ENCODE measurements around the gene IGFBP5. TPM values are rescaled to one million over a fixed set of nuclear protein-coding genes. Genes with fewer than 3 reads are reported as not detected.

IGFBP5 gene
- total and polyA plus RNA-seq, 2 donors (not counting 3 experiments of a cell fraction or from before 2014, with no cell fraction given) = 0.06 TPM; not detected in 1

DNA sequence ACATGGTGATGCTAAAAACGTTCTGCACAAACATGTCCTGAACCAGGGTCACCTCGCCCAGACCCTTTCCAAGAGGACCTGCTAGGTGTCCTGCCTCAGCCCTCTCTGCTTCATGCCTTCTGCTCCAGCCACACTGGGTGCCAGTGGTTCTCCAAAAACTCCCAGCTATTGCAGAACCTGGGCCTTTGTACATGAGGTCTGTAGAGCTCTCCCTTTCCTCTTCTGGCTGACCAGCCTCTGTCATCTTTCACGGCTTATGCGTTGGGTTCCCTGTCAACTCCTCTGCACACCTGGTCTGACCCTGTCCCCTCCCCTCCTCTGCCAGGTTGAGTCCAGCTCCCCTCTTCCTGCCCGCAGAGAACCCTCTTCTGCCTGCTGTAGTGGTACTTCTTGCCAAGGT lies 35.5 kb upstream of the IGFBP5 start:
- POLR2A ChIA-PET = no interaction called here
- FAIRE-seq = no peak
- CTCF ChIA-PET = no interaction called here

DNA sequence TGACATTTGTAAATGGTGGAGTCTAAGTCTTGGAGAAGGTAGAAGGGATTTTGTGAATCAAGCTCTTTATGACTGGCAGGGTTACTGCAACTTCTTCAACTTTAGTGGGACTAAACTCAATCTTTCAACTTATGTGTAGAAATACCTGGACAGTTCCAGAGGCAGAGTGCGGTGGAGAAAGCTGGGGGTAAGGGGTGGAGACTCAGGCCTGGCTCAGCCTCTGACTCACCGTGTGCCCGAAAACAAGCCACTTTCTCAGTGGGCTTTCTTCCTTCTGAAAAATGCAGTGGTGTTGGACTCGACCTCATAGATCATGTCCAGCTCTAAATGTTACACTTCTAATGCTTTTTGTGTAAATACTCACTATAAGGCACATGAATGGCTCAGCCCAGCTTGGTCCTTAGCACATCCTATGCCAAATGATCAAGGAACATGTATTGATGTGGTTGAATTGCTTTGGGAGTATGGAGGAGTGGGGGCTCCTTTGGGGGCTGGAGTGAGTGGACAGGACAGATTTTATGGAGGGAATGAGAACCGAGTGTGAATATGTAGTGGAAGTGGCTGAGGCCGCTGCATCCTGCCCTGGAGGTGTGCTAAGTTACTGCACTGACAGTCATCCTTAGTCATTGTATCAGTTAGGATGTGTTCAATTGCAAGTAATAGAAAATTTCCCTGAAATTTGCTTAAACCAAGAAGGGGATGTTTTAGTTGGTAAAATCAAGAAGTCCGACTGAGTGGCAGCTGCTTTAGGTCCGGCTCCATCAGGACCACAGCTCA lies 32.2 kb upstream of the IGFBP5 start:
- intact Hi-C loops (cut with micrococcal nuclease) = no loop called here
- no peaks in the 10 kb centered on the region for H3K9me1 ChIP-seq (replicated peaks; ENCODE audit: control insufficient read depth, extremely low read depth, insufficient read depth, low read length)
- H3K4me1 ChIP-seq (ENCODE audit: control insufficient read depth, extremely low read depth, insufficient read depth, low read length) = no peaks in the 10 kb centered on the region
- TF ChIP-seq, protein P1, sequence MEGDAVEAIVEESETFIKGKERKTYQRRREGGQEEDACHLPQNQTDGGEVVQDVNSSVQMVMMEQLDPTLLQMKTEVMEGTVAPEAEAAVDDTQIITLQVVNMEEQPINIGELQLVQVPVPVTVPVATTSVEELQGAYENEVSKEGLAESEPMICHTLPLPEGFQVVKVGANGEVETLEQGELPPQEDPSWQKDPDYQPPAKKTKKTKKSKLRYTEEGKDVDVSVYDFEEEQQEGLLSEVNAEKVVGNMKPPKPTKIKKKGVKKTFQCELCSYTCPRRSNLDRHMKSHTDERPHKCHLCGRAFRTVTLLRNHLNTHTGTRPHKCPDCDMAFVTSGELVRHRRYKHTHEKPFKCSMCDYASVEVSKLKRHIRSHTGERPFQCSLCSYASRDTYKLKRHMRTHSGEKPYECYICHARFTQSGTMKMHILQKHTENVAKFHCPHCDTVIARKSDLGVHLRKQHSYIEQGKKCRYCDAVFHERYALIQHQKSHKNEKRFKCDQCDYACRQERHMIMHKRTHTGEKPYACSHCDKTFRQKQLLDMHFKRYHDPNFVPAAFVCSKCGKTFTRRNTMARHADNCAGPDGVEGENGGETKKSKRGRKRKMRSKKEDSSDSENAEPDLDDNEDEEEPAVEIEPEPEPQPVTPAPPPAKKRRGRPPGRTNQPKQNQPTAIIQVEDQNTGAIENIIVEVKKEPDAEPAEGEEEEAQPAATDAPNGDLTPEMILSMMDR (IDR thresholded peaks at IDR 0.05; ENCODE audit: extremely low read depth in 1 of 2, insufficient read depth in 1 of 2, low read depth in 1 of 2, low read length in 2 of 2) = no peak
- ChIA-PET POLR2A (no interaction called here), CTCF (interaction anchor here (1.3 kb wide), 1 partner anchor 27 kb away, joined by 4 read pairs; no protein-coding TSS in a partner anchor)
- dilution Hi-C loops (cut with MboI; ENCODE audit: extremely low pct_ligation_motif_present, low sequenced_read_pairs) = no loop called here
- H3K27me3 ChIP-seq (ENCODE audit: control insufficient read depth in 2 of 2, insufficient read depth in 2 of 2, low read length in 2 of 2) = no peaks in the 10 kb centered on the region
- no peak overlapping the region for H3K4me3 ChIP-seq (replicated peaks in 1 of 3; ENCODE audit: insufficient read depth in 1 of 3, low read depth in 1 of 3, low read length in 3 of 3)
- no peaks in the 10 kb centered on the region for H4K20me1 ChIP-seq (replicated peaks; ENCODE audit: control insufficient read depth, extremely low read depth, insufficient read depth, low read length)
- DNase-seq (ENCODE audit: low read depth, low spot score) (no peak), FAIRE-seq (no peak)
- H3K36me3 ChIP-seq (ENCODE audit: control insufficient read depth in 2 of 2, extremely low read depth in 1 of 2, insufficient read depth in 2 of 2, low read length in 2 of 2) = no peaks in the 10 kb centered on the region
- H3K9ac ChIP-seq (replicated peaks; ENCODE audit: extremely low read depth, insufficient read depth, low read length) = no peak overlapping the region
- H2AFZ ChIP-seq (ENCODE audit: low read depth, low read length) = no peak overlapping the region
- no peak overlapping the region for H3K27ac ChIP-seq (ENCODE audit: insufficient read depth, low read depth, low read length)
- H3K9me3 ChIP-seq (replicated peaks; ENCODE audit: control insufficient read depth, insufficient read depth, low read length) = no peaks in the 10 kb centered on the region
- no TSS peak for BruUV-seq (replicated peaks)
- no peak overlapping the region for H3K4me2 ChIP-seq (ENCODE audit: insufficient read depth, low read length)
- H3K79me2 ChIP-seq (ENCODE audit: control insufficient read depth, insufficient read depth, low read length) = no peaks in the 10 kb centered on the region

More for the DNA sequence above, 35.5 kb upstream of the IGFBP5 start:
- Histone ChIP-seq H3K4me1 (ENCODE audit: control insufficient read depth, extremely low read depth, insufficient read depth, low read length) (no peaks in the 10 kb centered on the region), H3K27ac (ENCODE audit: insufficient read depth, low read depth, low read length) (no peak overlapping the region), H2AFZ (ENCODE audit: low read depth, low read length) (no peak overlapping the region), H3K9me1 (replicated peaks; ENCODE audit: control insufficient read depth, extremely low read depth, insufficient read depth, low read length) (no peaks in the 10 kb centered on the region), H3K4me2 (ENCODE audit: insufficient read depth, low read length) (no peak overlapping the region), H3K4me3 (replicated peaks in 1 of 3; ENCODE audit: insufficient read depth in 1 of 3, low read depth in 1 of 3, low read length in 3 of 3) (no peak overlapping the region), H3K27me3 (ENCODE audit: control insufficient read depth in 2 of 2, insufficient read depth in 2 of 2, low read length in 2 of 2) (no peaks in the 10 kb centered on the region), H3K9me3 (replicated peaks; ENCODE audit: control insufficient read depth, insufficient read depth, low read length) (no peaks in the 10 kb centered on the region), H3K36me3 (ENCODE audit: control insufficient read depth in 2 of 2, extremely low read depth in 1 of 2, insufficient read depth in 2 of 2, low read length in 2 of 2) (no peaks in the 10 kb centered on the region), H3K79me2 (ENCODE audit: control insufficient read depth, insufficient read depth, low read length) (no peaks in the 10 kb centered on the region), H3K9ac (replicated peaks; ENCODE audit: extremely low read depth, insufficient read depth, low read length) (no peak overlapping the region), H4K20me1 (replicated peaks; ENCODE audit: control insufficient read depth, extremely low read depth, insufficient read depth, low read length) (no peaks in the 10 kb centered on the region)
- no peak for TF ChIP-seq FOS (IDR thresholded peaks at IDR 0.05; ENCODE audit: borderline replicate concordance, insufficient read depth, low read length)
- no peak for TF ChIP-seq EZH2 (IDR thresholded peaks at IDR 0.05; ENCODE audit: borderline replicate concordance, low read depth, low read length, severe bottlenecking)
- no peak for TF ChIP-seq POLR2A (IDR thresholded peaks at IDR 0.05; ENCODE audit: low read depth, low read length)
- no peak for TF ChIP-seq POLR2AphosphoS5 (IDR thresholded peaks at IDR 0.05; ENCODE audit: insufficient read depth, low read depth, low read length)
- no TSS peak for BruUV-seq (replicated peaks)
- intact Hi-C loops (cut with micrococcal nuclease) = no loop called here
- DNase-seq (ENCODE audit: low read depth, low spot score) = no peak
- dilution Hi-C loops (cut with MboI; ENCODE audit: extremely low pct_ligation_motif_present, low sequenced_read_pairs) = no loop called here
